NB4 (cell line): Measurements from ENCODE around the gene FTSJ3.
"Not testable (repeated sequence)": the region's sequence is repeated elsewhere in the genome, so short reads cannot be mapped to it uniquely, and the experiment has no call there.

ENCODE experiments used
- DNase-seq: peaks from one replicate; pipeline ENCODE4 v3.0.0; 2010; ENCODE audit warnings: low read depth
- H3K4me3 ChIP-seq: one replicate; pipeline ENCODE4 v1.5.1; 2011; ENCODE audit warnings: mild to moderate bottlenecking, low read depth, low read length, moderate library complexity
- CTCF ChIP-seq: IDR thresholded peaks from one replicate; pipeline ENCODE4 v1.5.1; 2012; ENCODE audit warnings: low read depth, low read length
- MYC ChIP-seq: IDR thresholded peaks from 2 replicates; pipeline ENCODE4 v1.6.1; 2011; ENCODE audit warnings: low read depth, low read length
- POLR2A ChIP-seq: IDR thresholded peaks from 2 replicates; pipeline ENCODE4 v1.6.1; 2011; ENCODE audit warnings: mild to moderate bottlenecking; ENCODE audit not compliant: insufficient read length; ENCODE audit errors: extremely low read depth
- TF ChIP-seq, protein P1 (sequence below): IDR thresholded peaks from 2 replicates; pipeline ENCODE4 v1.6.1; 2011; ENCODE audit warnings: low read depth, low read length

The FTSJ3 gene

GRCh38 chr17:63827002-63827800 lies at the start of gene FTSJ3, which contains the start of gene PSMC5:
FTSJ3 (minus strand) TSS chr17:63827663; CDS start chr17:63826902, 761 bp downstream.
PSMC5 (plus strand) TSS chr17:63827431; CDS start chr17:63827491, 60 bp downstream.
- DNase-seq, result peak; percentile 95

DNA sequence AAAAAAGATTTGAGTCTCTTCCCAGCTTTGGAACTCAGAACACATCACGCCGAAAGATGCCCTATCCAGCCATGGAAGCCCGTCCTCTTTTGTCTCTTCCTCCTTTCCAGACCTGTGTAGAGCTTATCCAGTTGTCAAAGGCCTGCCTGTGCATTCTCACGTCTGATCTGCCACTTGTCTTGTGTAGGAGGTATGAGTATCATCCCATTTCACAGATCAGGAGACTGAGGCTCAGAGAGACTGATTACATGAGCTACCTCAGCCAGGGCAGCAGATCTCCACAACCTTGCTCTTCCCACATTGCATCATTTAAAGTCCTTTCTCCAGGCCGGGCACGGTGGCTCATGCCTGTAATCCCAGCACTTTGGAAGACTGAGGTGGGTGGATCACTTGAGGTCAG lies 47.2 kb upstream of the FTSJ3 start:
- not testable (repeated sequence) for DNase-seq, H3K4me3 ChIP-seq

More at GRCh38 chr17:63827002-63827800, at the start of gene FTSJ3, which contains the start of gene PSMC5:
- H3K4me3 ChIP-seq, result peak within 1 kb of the TSS; percentile 98
- TF ChIP-seq, protein P1, sequence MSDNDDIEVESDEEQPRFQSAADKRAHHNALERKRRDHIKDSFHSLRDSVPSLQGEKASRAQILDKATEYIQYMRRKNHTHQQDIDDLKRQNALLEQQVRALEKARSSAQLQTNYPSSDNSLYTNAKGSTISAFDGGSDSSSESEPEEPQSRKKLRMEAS, result peak; percentile 61; the same call in 1 of the 2 replicates
- TF ChIP-seq POLR2A (peak; percentile 85), MYC (peak; percentile 36; the same call in 1 of the 2 replicates), CTCF (peak; percentile 23)

GRCh38 chr17:63874061-63874626 lies 46.7 kb upstream of the FTSJ3 start:
- H3K4me3 ChIP-seq, DNase-seq: not testable (repeated sequence)

DNA sequence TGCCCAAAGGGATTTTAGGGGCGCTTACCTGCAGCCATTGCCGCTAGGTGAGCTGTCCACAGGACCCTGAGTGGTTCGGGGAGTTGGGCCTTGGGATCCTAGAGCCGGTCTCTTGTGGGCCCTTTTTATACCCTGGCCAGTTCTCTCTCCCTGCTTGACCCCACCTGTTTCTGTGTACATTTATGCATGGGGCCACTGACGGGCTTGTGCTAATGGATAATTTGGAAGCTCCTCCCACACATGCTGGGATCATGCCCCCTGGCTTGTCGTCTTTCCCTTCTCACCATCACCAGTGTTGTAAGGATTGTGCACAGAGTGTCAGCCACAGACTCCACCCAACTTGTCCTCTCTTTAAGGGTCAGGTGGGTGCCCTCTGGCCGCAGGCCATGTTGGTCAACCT lies 46.1 kb upstream of the FTSJ3 start, which contains the start of gene CSH2:
TSS of gene CSH2 (minus strand) at position 101 of the 400 bp plus-strand sequence. CDS start at position 38, 63 bp downstream.
- not testable (repeated sequence) for H3K4me3 ChIP-seq, DNase-seq

DNA sequence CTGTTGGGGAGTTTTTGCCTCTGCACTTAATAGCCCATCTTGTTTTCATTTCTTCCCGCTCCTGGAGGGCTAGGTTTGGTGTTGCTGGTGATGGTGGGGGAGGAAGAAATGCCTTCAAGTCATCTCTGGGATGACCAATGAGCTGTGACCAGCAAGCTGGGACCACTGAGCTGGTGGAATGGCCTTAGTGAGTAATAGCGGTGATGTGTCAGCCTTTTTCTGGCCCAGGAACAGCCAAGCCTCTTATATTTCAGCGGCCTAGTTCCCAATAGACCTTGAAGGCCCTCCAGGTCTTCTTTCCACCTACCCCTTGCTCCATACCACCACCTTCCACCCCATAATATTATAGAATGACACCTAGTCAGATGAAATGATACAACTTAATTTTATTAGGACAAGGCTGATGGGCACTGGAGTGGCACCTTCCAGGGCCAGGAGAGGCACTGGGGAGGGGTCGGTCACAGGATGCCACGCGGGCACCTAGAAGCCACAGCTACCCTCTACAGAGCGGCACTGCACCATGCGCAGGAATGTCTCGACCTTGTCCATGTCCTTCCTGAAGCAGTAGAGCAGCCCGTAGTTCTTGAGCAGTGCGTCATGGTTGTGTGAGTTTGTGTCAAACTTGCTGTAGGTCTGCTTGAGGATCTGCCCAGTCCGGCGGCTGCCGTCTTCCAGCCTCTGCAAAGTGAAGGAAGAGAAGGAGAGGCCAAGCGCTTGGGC lies 44.3 kb upstream of the FTSJ3 start:
- DNase-seq, H3K4me3 ChIP-seq: not testable (repeated sequence)

GRCh38 chr17:63870292-63870665 lies 42.8 kb upstream of the FTSJ3 start:
- DNase-seq, H3K4me3 ChIP-seq: not testable (repeated sequence)

- not testable (repeated sequence) for H3K4me3 ChIP-seq, DNase-seq
- peak; percentile 33 for TF ChIP-seq CTCF
Observed at GRCh38 chr17:63869491-63870291, 42.2 kb upstream of the FTSJ3 start.

DNA sequence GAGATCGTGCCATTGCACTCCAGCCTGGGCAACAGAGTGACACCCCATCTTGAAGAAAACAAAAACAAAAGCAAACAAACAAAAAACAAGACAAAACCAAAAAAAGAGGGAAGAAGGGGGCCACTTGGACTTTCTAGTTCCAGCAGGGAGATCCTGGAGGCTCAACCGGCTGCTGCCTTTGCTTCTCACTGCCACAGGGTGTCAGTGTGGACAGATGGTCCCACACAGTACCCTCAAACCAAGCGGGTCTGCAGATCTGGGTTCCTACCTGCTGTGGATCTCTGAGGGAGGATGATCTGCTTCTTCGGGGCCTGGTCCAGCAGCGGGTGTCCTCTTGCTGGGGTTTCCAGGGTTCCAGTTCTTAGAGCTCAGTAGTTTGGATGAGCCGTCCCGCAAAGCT lies 39.2 kb upstream of the FTSJ3 start:
- not testable (repeated sequence) for DNase-seq, H3K4me3 ChIP-seq

DNA sequence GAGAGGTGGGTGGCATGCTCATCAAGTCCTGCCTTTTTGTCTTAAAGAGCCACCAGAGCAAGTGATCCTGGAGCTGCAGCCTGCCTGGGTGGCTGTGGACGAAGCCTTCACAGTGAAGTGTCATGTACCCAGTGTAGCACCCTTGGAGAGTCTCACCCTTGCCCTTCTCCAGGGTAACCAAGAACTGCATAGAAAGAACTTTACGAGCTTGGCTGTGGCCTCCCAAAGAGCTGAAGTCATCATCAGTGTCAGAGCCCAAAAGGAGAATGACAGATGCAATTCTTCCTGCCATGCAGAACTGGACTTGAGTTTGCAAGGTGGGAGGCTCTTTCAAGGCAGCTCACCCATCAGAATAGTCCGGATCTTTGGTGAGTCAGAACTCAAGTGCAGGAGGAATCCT lies 31.8 kb upstream of the FTSJ3 start:
- TF ChIP-seq CTCF (no peak), POLR2A (no peak), MYC (no peak)
- TF ChIP-seq, protein P1, result no peak
- DNase-seq, result no peak

GRCh38 chr17:63856425-63856824 lies 29.0 kb upstream of the FTSJ3 start:
- DNase-seq, H3K4me3 ChIP-seq: not testable (repeated sequence)

More for the DNA sequence above, 31.8 kb upstream of the FTSJ3 start:
- H3K4me3 ChIP-seq, result no peak overlapping the region
